ENCODE measurements around the gene GHRHR. TPM values are rescaled to one million over a fixed set of nuclear protein-coding genes. Genes with fewer than 3 reads are reported as not detected.

Gene GHRHR
- total and polyA plus RNA-seq, 2 donors (not counting 1 experiment from before 2014, with no cell fraction given) = not detected

DNA sequence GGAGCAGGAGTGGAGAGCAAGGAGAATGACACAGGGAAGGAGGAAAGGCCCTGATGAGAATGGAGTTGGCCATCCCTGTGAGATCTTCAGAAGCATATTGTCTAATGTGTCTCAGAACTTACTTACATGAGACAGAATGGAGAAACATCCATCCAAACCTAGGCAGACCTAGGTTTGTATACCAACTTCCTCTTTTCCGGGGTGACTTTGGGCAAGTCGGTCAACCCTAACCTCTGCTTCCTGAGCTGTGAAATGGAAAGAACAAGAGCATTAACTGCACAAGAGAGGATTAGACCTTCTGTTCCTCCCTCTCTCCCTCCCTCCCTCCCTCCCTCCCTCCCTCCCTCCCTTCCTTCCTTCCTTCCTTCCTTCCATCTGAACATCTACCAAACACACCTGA, 4.5 kb downstream of the GHRHR start:
- no peaks in the 10 kb centered on the region for H3K9me3 Mint-ChIP-seq (ENCODE audit: insufficient read depth)
- POLR2A ChIA-PET = no interaction called here

DNA sequence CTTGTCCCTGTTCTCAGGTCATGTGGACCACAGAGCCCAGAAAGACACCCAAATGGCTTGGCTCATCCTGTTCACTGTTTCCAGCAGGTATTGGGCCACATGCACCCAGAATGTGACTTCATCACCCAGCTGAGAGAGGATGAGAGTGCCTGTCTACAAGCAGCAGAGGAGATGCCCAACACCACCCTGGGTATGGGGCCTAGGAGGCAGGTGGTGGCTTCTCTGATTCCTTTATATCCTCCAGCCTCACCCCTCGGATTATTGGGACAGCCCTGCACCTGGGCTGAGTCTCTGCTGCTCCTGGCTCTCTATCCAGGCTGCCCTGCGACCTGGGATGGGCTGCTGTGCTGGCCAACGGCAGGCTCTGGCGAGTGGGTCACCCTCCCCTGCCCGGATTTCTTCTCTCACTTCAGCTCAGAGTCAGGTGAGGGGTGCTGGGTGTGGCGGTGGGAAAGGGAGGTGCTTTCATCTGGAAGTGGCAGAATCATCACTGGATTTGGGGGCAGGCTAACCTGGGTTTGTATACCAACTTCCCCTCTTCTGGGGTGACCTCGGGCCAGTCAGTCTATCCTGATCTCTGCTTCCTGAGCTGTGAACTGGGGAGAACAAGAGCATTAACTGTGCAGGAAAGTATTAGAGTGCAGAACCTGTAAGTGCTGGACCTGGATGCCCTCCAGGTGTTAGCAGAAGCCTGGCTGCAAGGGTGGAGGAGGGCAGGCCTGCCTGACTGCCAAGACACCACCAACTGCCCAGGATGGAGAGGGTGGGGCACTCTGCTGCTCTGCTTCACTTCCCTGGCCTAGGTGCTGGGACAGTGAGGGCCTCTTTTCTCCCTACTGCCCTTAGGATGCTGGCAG, 5.2 kb downstream of the GHRHR start:
- Histone ChIP-seq H3K36me3 (replicated peaks in 1 of 2; ENCODE audit: control extremely low read depth in 1 of 2, control insufficient read depth in 1 of 2, extremely low read depth in 1 of 2, insufficient read depth in 2 of 2, low read length in 1 of 2) (no peaks in the 10 kb centered on the region), H3K9ac (ENCODE audit: low read length) (no peak overlapping the region), H4K20me1 (ENCODE audit: control insufficient read depth, insufficient read depth, low read length, poor library complexity, severe bottlenecking) (no peaks in the 10 kb centered on the region), H3K27ac (ENCODE audit: low read length in 2 of 2) (no peak overlapping the region), H3K9me3 (ENCODE audit: control extremely low read depth in 1 of 3, control insufficient read depth in 2 of 3, insufficient read depth in 1 of 3, low read length in 2 of 3) (peaks cover 0 to 2% (median 0%) of the 10 kb centered on the region in 3 donors), H2AFZ (ENCODE audit: insufficient read depth, low read depth, low read length, poor library complexity, severe bottlenecking) (no peak overlapping the region), H3K79me2 (ENCODE audit: control insufficient read depth, insufficient read depth, low read length) (no peaks in the 10 kb centered on the region), H3K4me1 (ENCODE audit: control insufficient read depth in 2 of 2, insufficient read depth in 2 of 2, low read length in 2 of 2) (peaks cover 4 to 14% of the 10 kb centered on the region in 2 donors), H3K4me2 (replicated peaks; ENCODE audit: low read depth, low read length, poor library complexity, severe bottlenecking) (no peak overlapping the region), H3K27me3 (replicated peaks in 1 of 4; ENCODE audit: control extremely low read depth in 1 of 4, control insufficient read depth in 3 of 4, insufficient read depth in 4 of 4, low read length in 3 of 4) (peaks cover 0 to 3% (median 0%) of the 10 kb centered on the region in 4 experiments), H3K4me3 (ENCODE audit: control extremely low read depth in 1 of 5, extremely low read depth in 1 of 5, insufficient read depth in 1 of 5, low read depth in 2 of 5, low read length in 4 of 5) (no peak overlapping the region)
- Mint-ChIP-seq H3K27ac (no peak overlapping the region), H3K9me3 (ENCODE audit: insufficient read depth) (no peaks in the 10 kb centered on the region), H3K27me3 (peaks cover 15% of the 10 kb centered on the region), H3K4me1 (peaks cover 23% of the 10 kb centered on the region), H3K4me3 (no peak overlapping the region)
- no peak for DNase-seq
- TF ChIP-seq, protein P1, sequence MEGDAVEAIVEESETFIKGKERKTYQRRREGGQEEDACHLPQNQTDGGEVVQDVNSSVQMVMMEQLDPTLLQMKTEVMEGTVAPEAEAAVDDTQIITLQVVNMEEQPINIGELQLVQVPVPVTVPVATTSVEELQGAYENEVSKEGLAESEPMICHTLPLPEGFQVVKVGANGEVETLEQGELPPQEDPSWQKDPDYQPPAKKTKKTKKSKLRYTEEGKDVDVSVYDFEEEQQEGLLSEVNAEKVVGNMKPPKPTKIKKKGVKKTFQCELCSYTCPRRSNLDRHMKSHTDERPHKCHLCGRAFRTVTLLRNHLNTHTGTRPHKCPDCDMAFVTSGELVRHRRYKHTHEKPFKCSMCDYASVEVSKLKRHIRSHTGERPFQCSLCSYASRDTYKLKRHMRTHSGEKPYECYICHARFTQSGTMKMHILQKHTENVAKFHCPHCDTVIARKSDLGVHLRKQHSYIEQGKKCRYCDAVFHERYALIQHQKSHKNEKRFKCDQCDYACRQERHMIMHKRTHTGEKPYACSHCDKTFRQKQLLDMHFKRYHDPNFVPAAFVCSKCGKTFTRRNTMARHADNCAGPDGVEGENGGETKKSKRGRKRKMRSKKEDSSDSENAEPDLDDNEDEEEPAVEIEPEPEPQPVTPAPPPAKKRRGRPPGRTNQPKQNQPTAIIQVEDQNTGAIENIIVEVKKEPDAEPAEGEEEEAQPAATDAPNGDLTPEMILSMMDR (IDR thresholded peaks at IDR 0.05) = no peak
- no peak for TF ChIP-seq EZH2 (IDR thresholded peaks at IDR 0.05; ENCODE audit: borderline replicate concordance, insufficient read depth, low read depth, low read length, poor library complexity, severe bottlenecking)
- intact Hi-C loops (cut with micrococcal nuclease) = no loop called here
- CTCF ChIA-PET = no interaction called here
- ATAC-seq (ENCODE audit: low read depth) = no peak
- 83% methylated on average over 3 of the region's 7 CpGs for WGBS (ENCODE audit: insufficient coverage)
- POLR2A ChIA-PET = no interaction called here

More for the DNA sequence above, 4.5 kb downstream of the GHRHR start:
- Histone ChIP-seq H3K27me3 (replicated peaks in 1 of 4; ENCODE audit: control extremely low read depth in 1 of 4, control insufficient read depth in 3 of 4, insufficient read depth in 4 of 4, low read length in 3 of 4) (peaks cover 0 to 3% (median 0%) of the 10 kb centered on the region in 4 experiments), H2AFZ (ENCODE audit: insufficient read depth, low read depth, low read length, poor library complexity, severe bottlenecking) (no peak overlapping the region), H3K79me2 (ENCODE audit: control insufficient read depth, insufficient read depth, low read length) (no peaks in the 10 kb centered on the region), H3K4me1 (ENCODE audit: control insufficient read depth in 2 of 2, insufficient read depth in 2 of 2, low read length in 2 of 2) (peaks cover 4 to 14% of the 10 kb centered on the region in 2 donors), H3K4me3 (ENCODE audit: control extremely low read depth in 1 of 5, extremely low read depth in 1 of 5, insufficient read depth in 1 of 5, low read depth in 2 of 5, low read length in 4 of 5) (no peak overlapping the region), H3K27ac (ENCODE audit: low read length in 2 of 2) (no peak overlapping the region), H3K9ac (ENCODE audit: low read length) (no peak overlapping the region), H3K36me3 (replicated peaks in 1 of 2; ENCODE audit: control extremely low read depth in 1 of 2, control insufficient read depth in 1 of 2, extremely low read depth in 1 of 2, insufficient read depth in 2 of 2, low read length in 1 of 2) (no peaks in the 10 kb centered on the region), H3K9me3 (ENCODE audit: control extremely low read depth in 1 of 3, control insufficient read depth in 2 of 3, insufficient read depth in 1 of 3, low read length in 2 of 3) (peaks cover 0 to 2% (median 0%) of the 10 kb centered on the region in 3 donors), H4K20me1 (ENCODE audit: control insufficient read depth, insufficient read depth, low read length, poor library complexity, severe bottlenecking) (no peaks in the 10 kb centered on the region), H3K4me2 (replicated peaks; ENCODE audit: low read depth, low read length, poor library complexity, severe bottlenecking) (no peak overlapping the region)
- Mint-ChIP-seq H3K27me3 (peaks cover 16% of the 10 kb centered on the region), H3K4me1 (peaks cover 23% of the 10 kb centered on the region), H3K4me3 (no peak overlapping the region), H3K27ac (no peak overlapping the region)
- CTCF ChIA-PET = interaction anchor here (1.0 kb wide), 1 partner anchor 15 kb away, joined by 3 read pairs; no protein-coding TSS in a partner anchor
- DNase-seq (no peak), ATAC-seq (ENCODE audit: low read depth) (no peak)
- WGBS (ENCODE audit: insufficient coverage) = no CpG with 5 or more reads among the region's 2 CpGs
- TF ChIP-seq EZH2 (IDR thresholded peaks at IDR 0.05; ENCODE audit: borderline replicate concordance, insufficient read depth, low read depth, low read length, poor library complexity, severe bottlenecking) = no peak
- intact Hi-C loops (cut with micrococcal nuclease) = no loop called here

Measured in B cell (primary cell).